Parathyroid adenoma (tissue), 2 donors: ENCODE measurements around the gene RAB6A.
A peak's percentile ranks its signal among the peaks of the same experiment; 100 is the strongest.
"Not testable (repeated sequence)": the region's sequence is repeated elsewhere in the genome, so short reads cannot be mapped to it uniquely, and the experiment has no call there.

Experiments
- H2AFZ ChIP-seq: fragments of 300-600 bp; sonication (generic); one replicate; pipeline ENCODE4 v1.7.0; 2017; ENCODE audit warnings: antibody characterized with exemption, mild to moderate bottlenecking
- H3K27ac ChIP-seq: fragments of 300-600 bp; sonication (generic); one replicate; pipeline ENCODE4 v1.7.0; 2017
- H3K27me3 ChIP-seq: fragments of 300-600 bp; sonication (generic); one replicate; pipeline ENCODE4 v1.7.0; 2017; ENCODE audit warnings: low read length; ENCODE audit not compliant: control insufficient read depth, insufficient read depth
- H3K36me3 ChIP-seq: fragments of 300-600 bp; sonication (generic); one replicate; pipeline ENCODE4 v1.7.0; 2017; ENCODE audit warnings: low read length; ENCODE audit not compliant: control insufficient read depth, insufficient read depth
- H3K4me1 ChIP-seq: fragments of 300-600 bp; sonication (generic); one replicate; pipeline ENCODE4 v1.7.0; 2017; ENCODE audit warnings: control low read depth
- H3K4me2 ChIP-seq: fragments of 300-600 bp; sonication (generic); one replicate; pipeline ENCODE4 v1.7.0; 2017; ENCODE audit warnings: low read length
- H3K4me3 ChIP-seq: fragments of 300-600 bp; sonication (generic); one replicate; pipeline ENCODE4 v1.7.0; 2017; ENCODE audit warnings: low read depth, low read length
- H3K79me2 ChIP-seq: fragments of 300-600 bp; sonication (generic); one replicate; pipeline ENCODE4 v1.7.0; 2017; ENCODE audit warnings: control low read depth
- H3K9ac ChIP-seq: fragments of 300-600 bp; sonication (generic); one replicate; pipeline ENCODE4 v1.7.0; 2017; ENCODE audit warnings: mild to moderate bottlenecking
- H3K9me3 ChIP-seq: fragments of 300-600 bp; sonication (generic); one replicate; pipeline ENCODE4 v1.7.0; 2017; ENCODE audit warnings: low read length; ENCODE audit not compliant: control insufficient read depth
- CTCF ChIP-seq: fragments of 300-600 bp; sonication (generic); IDR thresholded peaks from one replicate; pipeline ENCODE4 v1.7.0; 2017; ENCODE audit warnings: antibody characterized with exemption, mild to moderate bottlenecking
- donor health status: primary hyperparathyroidism.

The RAB6A gene

GRCh38 chr11:73783483-73784020 lies 22.7 kb upstream of the RAB6A start:
- Histone ChIP-seq H3K4me2 (no peak overlapping the region), H3K4me1 (no peaks in the 10 kb centered on the region), H2AFZ (no peak overlapping the region), H3K36me3 (no peaks in the 10 kb centered on the region), H3K27me3 (no peaks in the 10 kb centered on the region), H3K9ac (no peak overlapping the region), H3K79me2 (no peaks in the 10 kb centered on the region), H3K4me3 (no peak overlapping the region), H3K9me3 (no peaks in the 10 kb centered on the region), H3K27ac (no peak overlapping the region)
- TF ChIP-seq CTCF, result no peak

- H3K4me1 ChIP-seq, result no peaks in the 10 kb centered on the region
- no peak for TF ChIP-seq CTCF
- H3K27me3 ChIP-seq, result no peaks in the 10 kb centered on the region
- no peaks in the 10 kb centered on the region for H3K9me3 ChIP-seq
- no peak overlapping the region for H3K9ac ChIP-seq
- H3K79me2 ChIP-seq, result no peaks in the 10 kb centered on the region
- no peak overlapping the region for H2AFZ ChIP-seq
- no peak overlapping the region for H3K4me2 ChIP-seq
- H3K27ac ChIP-seq, result no peak overlapping the region
- no peaks in the 10 kb centered on the region for H3K36me3 ChIP-seq
- no peak overlapping the region for H3K4me3 ChIP-seq
Observed at GRCh38 chr11:73781303-73781702, 20.4 kb upstream of the RAB6A start.

GRCh38 chr11:73779084-73779902 lies 18.4 kb upstream of the RAB6A start:
- H3K4me2 ChIP-seq, result peak overlapping the region; percentile 83
- H3K79me2 ChIP-seq, result no peaks in the 10 kb centered on the region
- peak overlapping the region; percentile 98 for H2AFZ ChIP-seq
- H3K27ac ChIP-seq, result peak overlapping the region; percentile 92
- no peaks in the 10 kb centered on the region for H3K27me3 ChIP-seq
- H3K9me3 ChIP-seq, result no peaks in the 10 kb centered on the region
- peak overlapping the region; percentile 69 for H3K4me3 ChIP-seq
- H3K4me1 ChIP-seq, result no peaks in the 10 kb centered on the region
- no peaks in the 10 kb centered on the region for H3K36me3 ChIP-seq
- peak overlapping the region; percentile 14 for H3K9ac ChIP-seq
- TF ChIP-seq CTCF, result no peak

- not testable (repeated sequence) for H3K4me2 ChIP-seq, H3K9ac ChIP-seq, H2AFZ ChIP-seq
Observed at GRCh38 chr11:73770811-73771210, 9.9 kb upstream of the RAB6A start.

GRCh38 chr11:73766763-73767162 lies 5.9 kb upstream of the RAB6A start:
- H2AFZ ChIP-seq, result no peak overlapping the region
- no peaks in the 10 kb centered on the region for H3K79me2 ChIP-seq
- no peak overlapping the region for H3K4me2 ChIP-seq
- TF ChIP-seq CTCF, result no peak
- H3K27me3 ChIP-seq, result no peaks in the 10 kb centered on the region
- H3K4me3 ChIP-seq, result no peak overlapping the region
- no peaks in the 10 kb centered on the region for H3K4me1 ChIP-seq
- H3K27ac ChIP-seq, result no peak overlapping the region
- H3K36me3 ChIP-seq, result no peaks in the 10 kb centered on the region
- no peak overlapping the region for H3K9ac ChIP-seq
- H3K9me3 ChIP-seq, result no peaks in the 10 kb centered on the region

More at GRCh38 chr11:73770811-73771210, 9.9 kb upstream of the RAB6A start:
- H3K4me1 ChIP-seq, H3K79me2 ChIP-seq, H3K36me3 ChIP-seq, H3K27me3 ChIP-seq, H3K27ac ChIP-seq, H3K9me3 ChIP-seq, H3K4me3 ChIP-seq: not testable (repeated sequence)
